Progenitor cell of endocrine pancreas (in vitro differentiated cells): Measurements from ENCODE around the gene GHITM. TPM values are rescaled to one million over a fixed set of nuclear protein-coding genes. Genes with fewer than 3 reads are reported as not detected.

ENCODE experiments used
- DNase-seq: peaks from one replicate; pipeline ENCODE4 v3.0.0; 2021; ENCODE audit warnings: low spot score; ENCODE audit not compliant: unreplicated experiment
- H3K27ac Mint-ChIP-seq: 2 replicates; pipeline ENCODE4 v1.8.0; 2021; ENCODE audit warnings: mild to moderate bottlenecking, moderate library complexity, mixed read lengths
- H3K27me3 Mint-ChIP-seq: 2 replicates; pipeline ENCODE4 v1.8.0; 2021; ENCODE audit warnings: mixed read lengths
- H3K36me3 Mint-ChIP-seq: 2 replicates; pipeline ENCODE4 v1.8.0; 2022; ENCODE audit warnings: mixed read lengths; ENCODE audit not compliant: insufficient read depth
- H3K4me1 Mint-ChIP-seq: 2 replicates; pipeline ENCODE4 v1.8.0; 2021; ENCODE audit warnings: low read depth, mixed read lengths
- H3K4me3 Mint-ChIP-seq: 2 replicates; pipeline ENCODE4 v1.8.0; 2021; ENCODE audit warnings: low read depth, mild to moderate bottlenecking, moderate library complexity, mixed read lengths
- H3K9me3 Mint-ChIP-seq: 2 replicates; pipeline ENCODE4 v1.8.0; 2021; ENCODE audit warnings: low read depth, mixed read lengths
- CTCF ChIP-seq: fragments of 200-600 bp; sonication (generic); IDR thresholded peaks from one replicate; pipeline ENCODE4 v1.5.0; 2021; ENCODE audit warnings: antibody characterized with exemption, mild to moderate bottlenecking; ENCODE audit not compliant: unreplicated experiment
- total RNA-seq: library from RNA; stranded (reverse); gene quantifications from 2 replicates; pipeline ENCODE4 v1.2.1, GENCODE V29; 2021

The GHITM gene
- total RNA-seq, 1 donor from 2014 or later: 99.4 TPM

- no peak for DNase-seq
- Mint-ChIP-seq H3K4me1 (no peaks in the 10 kb centered on the region), H3K9me3 (no peaks in the 10 kb centered on the region), H3K27ac (no peak overlapping the region), H3K27me3 (peaks cover 90% of the 10 kb centered on the region), H3K4me3 (peak overlapping the region; percentile 26), H3K36me3 (no peaks in the 10 kb centered on the region)
- no peak for TF ChIP-seq CTCF
These were observed 55.9 kb downstream of the GHITM start for GRCh38 chr10:84195044-84195830.

- no peak overlapping the region for H3K27ac Mint-ChIP-seq
- H3K4me1 Mint-ChIP-seq: no peaks in the 10 kb centered on the region
- no peaks in the 10 kb centered on the region for H3K9me3 Mint-ChIP-seq
- no peaks in the 10 kb centered on the region for H3K36me3 Mint-ChIP-seq
- H3K4me3 Mint-ChIP-seq: no peak overlapping the region
- H3K27me3 Mint-ChIP-seq: peaks cover 86% of the 10 kb centered on the region
- TF ChIP-seq CTCF: no peak
- DNase-seq: no peak
These were observed 56.8 kb downstream of the GHITM start for GRCh38 chr10:84196083-84196482.

- no peak for TF ChIP-seq CTCF
- no peak overlapping the region for H3K4me3 Mint-ChIP-seq
- H3K36me3 Mint-ChIP-seq: no peaks in the 10 kb centered on the region
- no peak overlapping the region for H3K27ac Mint-ChIP-seq
- no peak for DNase-seq
- no peaks in the 10 kb centered on the region for H3K4me1 Mint-ChIP-seq
- H3K9me3 Mint-ChIP-seq: no peaks in the 10 kb centered on the region
- H3K27me3 Mint-ChIP-seq: peaks cover 78% of the 10 kb centered on the region
These were observed 57.6 kb downstream of the GHITM start for GRCh38 chr10:84196941-84197340.

- peaks cover 73% of the 10 kb centered on the region for H3K27me3 Mint-ChIP-seq
- no peak for TF ChIP-seq CTCF
These were observed 58.3 kb downstream of the GHITM start for GRCh38 chr10:84197643-84198042.

GRCh38 chr10:84198206-84198915, 59.1 kb downstream of the GHITM start:
- no peak overlapping the region for H3K4me3 Mint-ChIP-seq
- peaks cover 66% of the 10 kb centered on the region for H3K27me3 Mint-ChIP-seq
- no peaks in the 10 kb centered on the region for H3K36me3 Mint-ChIP-seq

More at GRCh38 chr10:84197643-84198042, 58.3 kb downstream of the GHITM start:
- Mint-ChIP-seq H3K36me3 (no peaks in the 10 kb centered on the region), H3K4me1 (no peaks in the 10 kb centered on the region), H3K4me3 (no peak overlapping the region), H3K9me3 (no peaks in the 10 kb centered on the region), H3K27ac (no peak overlapping the region)
- DNase-seq: no peak

More at GRCh38 chr10:84198206-84198915, 59.1 kb downstream of the GHITM start:
- no peaks in the 10 kb centered on the region for H3K4me1 Mint-ChIP-seq
- no peak overlapping the region for H3K27ac Mint-ChIP-seq
- no peak for DNase-seq
- no peak for TF ChIP-seq CTCF
- no peaks in the 10 kb centered on the region for H3K9me3 Mint-ChIP-seq
